ENCODE results near the gene SHANK1.
A peak's percentile ranks its signal among the peaks of the same experiment; 100 is the strongest.

Gene SHANK1

GRCh38 chr19:50678323-50678722 lies 41.3 kb downstream of the SHANK1 start:
- DNase-seq, result no peak

GRCh38 chr19:50677636-50678035 lies 42.0 kb downstream of the SHANK1 start:
- no peak for DNase-seq

- DNase-seq, result no peak
These were observed 42.9 kb downstream of the SHANK1 start for GRCh38 chr19:50676625-50677197.

- no peak for DNase-seq
These were observed 46.5 kb downstream of the SHANK1 start for GRCh38 chr19:50673118-50673517.

- DNase-seq, result no peak
These were observed 49.6 kb downstream of the SHANK1 start for GRCh38 chr19:50670102-50670380.

- peak; percentile 13 for DNase-seq
These were observed 50.1 kb downstream of the SHANK1 start for GRCh38 chr19:50669302-50670101.

GRCh38 chr19:50668879-50669278 lies 50.7 kb downstream of the SHANK1 start:
- DNase-seq, result no peak

GRCh38 chr19:50668416-50668815 lies 51.2 kb downstream of the SHANK1 start:
- DNase-seq, result no peak

- DNase-seq, result no peak
These were observed 51.8 kb downstream of the SHANK1 start for GRCh38 chr19:50667759-50668231.

GRCh38 chr19:50667177-50667758 lies 52.3 kb downstream of the SHANK1 start:
- DNase-seq, result no peak

- no peak for DNase-seq
These were observed 53.0 kb downstream of the SHANK1 start for GRCh38 chr19:50666346-50667176.

- DNase-seq, result no peak
These were observed 55.4 kb downstream of the SHANK1 start for GRCh38 chr19:50664204-50664603.

GRCh38 chr19:50663482-50663790 lies 56.2 kb downstream of the SHANK1 start:
- no peak for DNase-seq

GRCh38 chr19:50662651-50663481 lies 56.7 kb downstream of the SHANK1 start:
- DNase-seq, result no peak

GRCh38 chr19:50661766-50662650 lies 57.6 kb downstream of the SHANK1 start:
- DNase-seq, result no peak

GRCh38 chr19:50661023-50661422 lies 58.6 kb downstream of the SHANK1 start:
- no peak for DNase-seq

GRCh38 chr19:50660088-50660366 lies 59.6 kb downstream of the SHANK1 start:
- DNase-seq, result no peak

- no peak for DNase-seq
These were observed 60.1 kb downstream of the SHANK1 start for GRCh38 chr19:50659318-50660087.

- peak; percentile 82 for DNase-seq
These were observed 60.9 kb downstream of the SHANK1 start for GRCh38 chr19:50658441-50659317.
